NCI-H2196 (cell line): ENCODE data around the gene ADK.

Experiments used
- DNase-seq: peaks from one replicate; lab custom pipeline; 2025; ENCODE audit not compliant: unreplicated experiment; lab: John Stamatoyannopoulos, UW

The ADK gene

DNA sequence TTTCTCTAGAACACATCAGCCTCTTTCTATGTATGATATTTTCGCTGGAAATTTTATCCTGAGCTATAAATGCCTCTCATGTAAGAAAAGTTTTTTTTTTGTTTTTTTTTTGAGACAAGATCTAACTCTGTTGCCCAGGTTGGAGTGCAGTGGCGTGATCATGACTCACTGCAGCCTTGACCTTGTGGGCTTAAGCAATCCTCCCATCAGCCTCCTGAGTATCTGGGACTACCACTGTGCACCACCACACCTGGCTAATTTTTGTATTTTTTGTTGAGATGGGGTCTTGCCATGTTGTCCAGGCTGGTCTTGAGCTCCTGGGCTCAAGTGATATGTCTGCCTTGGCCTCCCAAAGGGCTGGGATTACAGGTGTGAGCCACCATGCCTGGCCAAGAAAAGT, 80.4 kb downstream of the ADK start:
- DNase-seq = no peak

DNA sequence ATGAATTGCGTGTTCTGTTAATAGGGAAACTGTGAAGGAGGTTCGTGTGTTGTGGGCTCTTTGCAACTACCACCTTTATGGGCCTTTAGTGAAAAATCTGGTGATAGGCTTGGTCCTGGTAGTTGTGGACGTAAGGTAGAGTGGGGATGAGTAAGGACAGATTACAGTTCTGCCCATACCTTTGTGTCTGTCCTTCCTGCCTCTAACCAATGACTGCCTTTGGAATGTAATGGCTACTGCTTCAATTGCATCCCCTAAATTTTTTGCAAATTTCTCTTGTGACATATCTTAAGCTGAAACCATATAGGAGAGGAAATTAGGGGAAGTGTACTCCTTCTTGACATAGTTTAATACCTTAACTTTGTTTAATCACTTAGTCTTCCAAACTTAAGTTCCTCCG, 82.3 kb downstream of the ADK start:
- no peak for DNase-seq

DNA sequence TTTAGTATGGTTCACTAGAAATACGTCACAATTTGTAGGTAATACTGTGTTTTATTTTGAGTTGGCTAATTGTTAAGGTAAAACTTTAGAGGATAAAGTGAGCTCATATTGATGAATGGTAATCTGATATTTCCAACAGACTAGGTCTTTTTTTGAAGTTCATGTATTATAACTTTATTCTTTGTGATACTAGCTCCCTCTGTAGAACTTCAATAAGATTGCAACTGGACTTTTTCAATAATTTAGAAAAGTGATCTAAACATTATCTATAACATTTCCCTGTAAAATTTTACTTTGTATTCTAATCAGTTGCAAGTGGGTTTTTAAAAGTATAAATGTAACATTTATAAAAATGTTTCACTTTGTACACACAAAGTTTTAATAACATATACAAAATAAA, 83.5 kb downstream of the ADK start:
- DNase-seq = no peak

DNA sequence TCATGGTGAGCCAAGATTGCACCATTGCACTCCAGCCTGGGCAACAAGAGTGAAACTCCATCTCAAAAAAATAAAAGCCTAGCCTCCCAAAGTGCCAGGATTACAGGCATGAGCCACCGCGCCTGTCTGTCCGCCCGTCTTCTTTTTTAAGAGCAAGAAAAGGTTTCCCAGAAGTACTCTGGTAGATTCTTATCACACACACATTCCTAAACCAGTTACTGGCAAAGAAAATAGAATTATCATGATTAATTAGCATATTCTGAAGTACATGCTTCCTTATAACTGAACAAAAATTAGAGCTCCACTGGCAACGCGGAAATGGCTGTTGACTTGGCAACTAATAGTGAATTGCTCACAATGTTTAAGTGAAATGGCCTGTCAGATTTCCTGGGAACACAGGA, 87.0 kb downstream of the ADK start:
- DNase-seq = no peak

DNA sequence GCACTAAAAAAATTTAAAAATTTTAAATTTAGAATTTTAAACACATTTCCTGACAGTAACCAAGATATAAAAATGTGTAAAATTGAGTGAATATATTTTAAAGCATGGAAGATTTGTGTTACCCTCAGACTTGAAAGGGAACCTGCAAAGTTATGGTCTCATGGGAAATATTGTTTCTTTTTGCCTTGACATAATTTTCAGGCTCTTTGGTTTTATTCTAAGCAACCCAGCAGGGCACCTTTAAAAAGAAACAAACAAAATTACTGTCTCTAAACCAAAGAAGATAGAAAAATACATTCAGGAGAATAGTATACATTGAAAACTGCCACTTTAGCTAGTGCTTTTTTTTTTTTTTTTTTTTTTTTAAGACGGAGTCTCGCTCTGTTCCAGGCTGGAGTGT, 87.5 kb downstream of the ADK start:
- no peak for DNase-seq

DNA sequence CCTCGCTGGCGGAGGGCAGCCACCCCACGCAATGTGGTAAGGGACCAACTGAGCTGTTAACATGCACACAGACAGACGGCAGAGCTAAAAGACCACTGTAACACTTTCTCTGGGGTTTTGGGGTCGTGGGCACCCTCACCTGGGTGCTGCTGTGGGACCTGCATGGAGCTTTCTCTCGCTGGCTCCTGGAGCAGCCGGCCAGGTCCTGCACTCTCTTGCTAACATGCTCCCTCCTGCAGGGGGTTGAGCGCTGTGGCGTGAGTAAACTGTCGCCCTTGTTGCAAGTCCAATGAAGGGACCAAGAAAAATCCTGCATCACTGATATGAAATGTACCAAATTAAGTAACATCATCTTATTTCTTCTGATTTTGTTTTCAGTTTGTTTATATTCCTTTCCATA, 92.0 kb downstream of the ADK start:
- no peak for DNase-seq

DNA sequence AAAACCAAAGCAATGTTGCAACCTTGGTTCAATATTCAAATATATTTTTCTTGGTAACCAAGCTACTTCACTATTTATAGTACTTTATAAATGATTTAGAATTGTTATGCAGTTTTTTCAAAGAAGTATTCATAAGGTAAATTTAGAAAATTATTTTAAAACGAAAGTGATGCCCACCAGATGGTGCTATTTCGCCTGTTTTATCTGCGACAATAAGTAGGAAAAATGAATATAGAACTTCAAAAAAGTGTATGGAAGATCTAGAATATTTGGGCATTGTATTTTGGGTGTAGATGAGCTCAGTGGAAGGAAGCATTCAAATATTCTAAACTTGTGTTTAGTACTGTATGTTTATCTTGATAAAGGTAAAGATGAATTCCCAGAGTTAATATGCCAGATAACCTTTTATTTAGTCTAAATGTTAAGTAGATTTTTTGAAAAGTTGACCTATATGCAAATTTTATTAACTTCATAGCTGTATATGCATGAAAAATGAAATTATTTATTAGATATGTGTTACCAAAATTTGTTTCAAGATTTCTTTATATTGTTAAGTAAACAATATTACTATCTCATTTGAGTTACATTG, 93.2 kb downstream of the ADK start:
- DNase-seq = peak; percentile 65

DNA sequence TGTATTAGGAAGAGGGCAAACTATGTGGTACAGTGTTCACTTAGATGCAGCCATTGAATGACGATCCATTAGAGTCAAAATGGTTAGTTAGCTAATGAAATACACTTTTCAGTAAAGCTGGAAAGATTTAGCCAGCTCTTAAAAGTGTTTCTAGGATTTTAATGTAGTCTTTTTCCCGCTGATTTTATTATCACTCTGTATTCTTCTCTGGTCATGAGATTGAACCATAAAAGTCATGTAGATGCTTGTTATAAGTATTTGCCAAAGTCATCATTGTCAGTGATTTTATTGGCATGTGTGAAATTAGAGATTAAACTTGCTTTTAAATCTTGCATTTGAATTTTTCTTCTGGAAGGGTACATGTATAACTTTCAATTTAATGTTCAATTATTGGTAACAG, 93.8 kb downstream of the ADK start:
- DNase-seq = no peak

DNA sequence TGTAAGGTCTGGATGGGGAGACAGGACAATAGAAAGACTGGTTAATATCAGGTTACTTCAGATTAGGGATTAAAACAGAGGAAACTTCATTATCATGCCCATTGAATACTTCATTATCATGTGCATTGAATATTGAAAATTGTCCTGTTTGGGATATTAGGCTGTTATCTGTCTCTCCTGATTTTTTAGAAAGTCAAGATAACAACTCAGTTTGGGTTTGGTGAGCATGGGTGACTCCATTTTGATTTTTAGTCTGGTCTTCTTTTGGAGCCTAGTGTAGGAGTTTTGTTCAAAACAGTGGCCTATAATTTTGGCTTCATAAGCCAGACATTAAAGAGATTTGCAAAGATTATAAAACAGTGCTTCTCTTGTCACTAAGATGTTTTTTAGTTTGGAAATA, 95.5 kb downstream of the ADK start:
- no peak for DNase-seq

DNA sequence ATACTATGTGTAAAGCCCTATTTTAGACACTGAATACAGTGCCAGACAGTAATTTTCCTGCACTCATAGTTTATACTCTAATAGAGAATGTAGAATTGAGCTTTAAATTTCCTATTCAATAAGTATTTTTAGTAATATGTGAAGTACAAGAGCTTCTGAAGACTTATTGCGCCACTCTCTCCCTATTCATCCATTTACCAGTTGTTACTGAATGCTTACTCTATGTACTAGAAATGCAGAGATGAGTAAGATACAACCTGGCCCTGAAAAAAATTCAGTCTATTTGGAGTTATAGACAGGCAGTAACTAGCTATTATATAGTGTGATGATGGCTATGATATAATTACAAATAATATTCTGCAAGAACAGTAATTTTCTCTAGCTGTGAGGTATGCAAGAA, 98.8 kb downstream of the ADK start:
- no peak for DNase-seq

DNA sequence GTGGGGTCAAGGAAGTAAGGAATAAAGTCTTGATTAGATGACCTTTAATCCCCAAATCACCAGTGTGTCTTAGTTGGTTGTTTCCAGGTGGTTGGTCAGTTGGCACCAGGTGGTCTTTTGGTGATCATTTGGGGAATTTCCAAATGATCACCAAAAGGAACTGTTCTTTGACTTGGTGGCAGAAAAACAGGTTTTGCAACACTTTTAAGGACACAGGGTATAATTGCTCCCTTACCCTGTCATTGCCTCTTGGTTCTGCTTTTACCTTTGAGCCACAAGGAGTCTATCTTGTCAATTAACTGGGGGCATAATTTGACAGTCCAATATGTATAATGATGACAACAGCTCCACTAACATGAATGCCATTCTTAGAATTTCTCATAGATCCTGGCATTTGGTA, 104.2 kb downstream of the ADK start:
- DNase-seq = peak; percentile 15

DNA sequence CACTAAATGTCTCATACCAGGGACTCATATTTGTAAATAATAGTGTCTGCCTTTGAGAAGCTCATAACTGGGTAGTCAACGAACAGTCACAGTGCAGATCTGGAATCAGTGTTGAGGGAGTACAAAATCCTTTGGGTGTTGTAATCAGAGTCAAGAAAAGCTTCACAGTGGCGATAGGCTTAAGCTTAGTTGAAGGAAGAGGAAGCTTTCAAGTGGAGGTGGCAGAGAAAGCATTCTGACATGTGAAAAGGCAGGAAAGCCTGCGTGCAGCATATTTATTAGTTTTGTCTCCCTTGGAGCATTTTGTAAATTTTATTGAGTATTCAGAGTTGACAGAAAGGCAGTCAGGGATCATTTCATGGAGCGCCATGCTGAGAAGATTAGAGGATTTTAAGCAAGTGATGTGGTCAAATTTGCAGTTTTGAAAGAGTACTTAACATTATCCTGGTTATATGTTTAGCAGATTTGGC, 104.9 kb downstream of the ADK start:
- no peak for DNase-seq

DNA sequence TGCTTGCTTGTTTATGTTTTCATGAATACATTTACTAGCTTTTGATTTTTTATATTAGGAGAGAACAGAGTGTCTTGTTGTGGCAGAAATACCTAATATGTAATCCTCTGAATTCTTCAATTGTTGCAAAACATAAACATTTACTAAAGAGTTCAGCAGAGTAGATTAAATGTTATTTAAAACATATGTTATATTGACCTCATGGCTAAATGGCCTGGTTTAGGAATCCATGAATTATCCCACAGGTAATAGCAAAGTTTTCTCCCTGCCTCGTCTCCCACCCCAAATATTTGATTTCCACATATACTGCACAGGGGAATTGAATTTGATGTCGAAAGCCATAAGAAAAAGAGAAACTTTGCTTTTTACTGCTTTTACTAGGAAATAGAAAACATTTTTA, 111.8 kb downstream of the ADK start:
- DNase-seq = no peak

DNA sequence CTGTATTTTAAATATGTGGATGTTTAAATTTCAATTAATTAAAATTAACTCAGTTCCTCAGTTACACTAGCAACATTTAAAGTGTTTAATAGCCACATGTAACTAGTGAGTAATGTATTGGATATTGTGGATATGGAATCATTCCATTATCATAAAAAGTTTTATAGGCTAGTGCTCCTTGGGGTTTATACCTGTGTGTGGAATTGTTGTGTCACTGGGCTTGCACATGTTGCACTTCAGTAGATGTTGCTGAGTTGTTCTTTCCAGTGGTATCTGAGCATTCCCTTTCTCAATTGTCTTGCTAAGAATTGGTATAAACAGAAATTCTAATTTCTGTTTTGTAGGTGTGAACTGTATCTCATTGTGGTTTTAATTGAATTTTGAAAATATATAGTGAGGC, 113.0 kb downstream of the ADK start:
- no peak for DNase-seq

DNA sequence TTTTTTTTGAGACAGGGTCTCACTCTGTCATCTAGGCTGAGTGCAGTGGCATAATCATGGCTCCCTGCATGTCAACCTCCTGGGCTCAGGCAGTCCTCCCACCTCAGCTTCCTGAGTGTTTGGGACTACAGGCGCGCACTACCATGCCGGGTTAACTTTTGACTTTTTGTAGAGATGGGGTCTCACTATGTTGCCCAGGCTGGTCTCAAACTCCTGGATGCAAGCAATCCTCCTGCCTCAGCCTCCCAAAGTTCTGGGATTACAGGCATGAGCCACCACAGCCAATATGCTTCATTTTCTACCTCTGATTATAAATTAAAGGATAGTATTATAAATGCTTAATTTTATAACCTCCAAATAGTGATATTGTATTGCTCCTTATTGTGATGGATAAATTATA, 121.3 kb downstream of the ADK start:
- no peak for DNase-seq

DNA sequence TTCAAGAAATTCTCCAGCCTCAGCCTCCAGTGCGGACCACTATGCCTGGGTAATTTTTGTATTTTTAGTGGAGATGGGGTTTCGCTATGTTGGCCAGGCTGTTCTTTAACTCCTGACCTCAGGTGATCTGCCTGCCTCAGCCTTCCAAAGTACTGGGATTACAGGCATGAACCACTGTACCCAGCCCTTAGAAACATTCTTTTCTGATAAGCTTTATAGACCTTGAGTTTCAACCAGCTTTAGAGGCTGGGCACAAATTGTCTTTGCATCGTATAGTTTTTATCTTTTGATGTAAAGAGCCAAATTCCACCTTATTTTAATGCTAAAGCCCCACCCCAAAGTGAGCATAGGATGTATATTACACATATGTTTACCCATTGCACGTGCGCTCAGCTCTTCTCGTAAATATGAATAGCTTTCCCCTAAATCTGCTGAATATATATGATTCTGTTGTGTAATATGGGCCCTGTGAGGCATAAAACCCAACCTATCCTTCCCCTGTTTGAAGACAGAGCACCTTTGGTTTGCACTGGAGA, 124.8 kb downstream of the ADK start:
- DNase-seq = no peak

DNA sequence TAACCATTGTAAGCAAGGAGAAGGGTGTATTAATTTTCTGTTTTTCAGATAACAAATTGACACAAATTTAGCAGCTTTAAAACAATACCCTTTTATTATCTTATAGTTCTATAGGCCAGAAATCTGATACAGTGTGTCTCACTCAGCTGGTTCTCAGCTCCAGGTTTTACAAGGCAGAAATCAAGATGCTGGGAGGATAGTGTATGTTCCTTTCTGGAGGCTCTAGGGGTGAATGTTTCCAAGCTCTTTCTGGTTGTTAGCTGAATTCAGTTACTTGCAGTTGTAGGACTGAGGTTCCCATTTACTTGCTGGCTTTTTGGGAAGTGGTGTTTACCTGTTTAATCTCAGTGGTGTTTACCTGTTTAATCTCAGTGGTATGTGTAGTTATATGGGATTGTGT, 125.4 kb downstream of the ADK start:
- no peak for DNase-seq

DNA sequence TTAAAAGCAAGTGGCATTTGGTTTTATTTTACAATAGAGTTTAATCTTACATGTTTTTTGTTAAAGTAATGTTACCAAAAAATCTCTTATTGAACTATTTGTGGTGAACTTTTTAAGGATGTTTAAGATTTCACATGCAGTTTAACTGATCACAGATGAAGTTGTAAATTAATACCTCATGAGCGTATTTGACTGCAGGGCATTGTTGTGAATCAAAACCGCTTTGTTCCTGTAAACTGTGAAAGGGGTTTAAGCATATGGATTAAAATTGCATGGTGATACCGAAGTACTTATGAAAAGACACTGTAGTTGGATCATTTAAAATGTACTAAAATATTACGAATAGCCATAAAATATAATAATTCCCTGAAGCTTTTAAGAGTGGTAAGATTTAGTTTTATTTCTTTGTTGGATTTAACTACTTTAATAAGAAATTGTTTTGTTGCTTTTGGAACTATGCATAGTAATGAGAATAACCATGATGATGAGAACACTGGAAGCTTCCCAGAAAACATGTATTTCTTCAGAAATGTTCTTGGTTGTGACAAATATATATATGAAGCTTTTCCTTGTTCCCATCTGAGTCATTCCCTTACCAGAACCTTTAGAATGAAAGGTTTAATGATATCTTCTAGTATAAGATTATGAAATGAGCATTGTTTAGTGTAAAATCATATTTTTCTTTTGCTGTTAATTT, 131.3 kb downstream of the ADK start:
- DNase-seq = no peak

DNA sequence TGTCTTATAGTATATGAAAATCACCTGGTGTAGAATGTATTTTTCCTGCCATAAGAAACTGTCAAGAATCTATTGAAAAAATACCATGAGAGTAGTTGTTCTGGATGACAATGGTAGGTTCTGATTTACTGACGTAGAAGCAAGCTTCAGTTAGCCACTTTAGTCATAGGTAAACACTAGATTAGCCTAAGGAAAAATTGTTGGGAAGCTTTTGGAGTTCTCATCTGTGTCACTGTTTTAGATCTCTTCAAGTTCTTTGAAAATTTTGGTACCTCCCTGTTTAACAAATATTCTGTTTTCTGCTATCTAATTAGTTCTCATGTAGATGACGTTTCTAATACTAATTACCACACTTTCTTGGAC, 131.8 kb downstream of the ADK start:
- no peak for DNase-seq

DNA sequence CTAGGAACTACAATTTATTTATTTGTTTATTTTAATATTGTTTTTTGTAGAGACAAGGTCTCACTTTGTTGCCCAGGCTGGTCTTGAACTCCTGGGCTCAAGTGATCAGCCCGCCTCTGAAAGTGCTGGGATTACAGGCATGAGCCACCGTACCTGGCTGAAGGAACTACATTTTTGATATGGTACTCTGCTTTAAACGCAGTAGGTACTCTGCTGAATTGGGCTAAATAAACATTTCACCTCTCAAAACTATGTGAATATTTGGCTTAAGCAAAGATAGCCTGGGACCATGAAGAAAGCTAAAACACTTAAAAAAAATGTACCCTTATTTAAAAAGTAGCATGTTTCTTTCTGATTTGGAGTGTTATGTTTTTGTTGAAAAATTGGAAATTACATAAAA, 138.2 kb downstream of the ADK start:
- DNase-seq = no peak

DNA sequence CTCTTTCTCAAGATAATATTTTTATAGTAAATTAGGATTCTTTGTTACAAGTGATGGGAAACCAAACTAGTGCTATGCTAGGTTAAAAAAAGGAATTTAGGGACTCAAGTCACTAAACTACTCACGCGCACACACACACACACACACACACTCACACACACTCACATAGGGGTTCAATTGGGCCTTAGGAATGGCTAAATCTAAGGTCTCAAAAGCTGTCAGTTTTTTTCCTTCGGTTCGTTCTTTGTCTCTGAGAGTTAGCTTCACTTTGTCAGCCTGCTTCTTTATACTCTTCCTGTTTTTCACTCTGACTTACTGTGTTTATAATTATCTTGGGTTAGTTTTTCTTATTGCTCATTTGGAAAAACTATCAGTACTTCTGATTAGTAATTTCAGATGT, 138.9 kb downstream of the ADK start:
- DNase-seq = no peak

DNA sequence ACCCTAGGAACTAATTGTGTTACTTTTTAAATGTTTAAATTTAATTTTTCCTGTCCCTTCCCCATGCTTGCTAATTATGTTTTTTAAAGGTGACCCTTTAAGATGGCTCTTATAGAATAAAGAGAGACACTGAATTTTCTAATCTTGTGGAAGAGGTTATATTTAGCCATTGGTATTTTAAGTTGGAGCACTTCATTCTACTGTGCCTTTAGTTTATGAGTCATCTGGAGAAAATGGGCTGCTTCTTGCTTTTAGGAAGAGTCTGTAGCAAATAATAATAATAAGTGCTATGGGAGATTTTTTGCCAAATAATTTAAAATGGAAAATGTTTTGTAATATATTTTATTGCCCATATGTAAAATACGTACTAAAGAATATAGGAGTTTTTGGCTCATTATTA, 139.7 kb downstream of the ADK start:
- DNase-seq = no peak

DNA sequence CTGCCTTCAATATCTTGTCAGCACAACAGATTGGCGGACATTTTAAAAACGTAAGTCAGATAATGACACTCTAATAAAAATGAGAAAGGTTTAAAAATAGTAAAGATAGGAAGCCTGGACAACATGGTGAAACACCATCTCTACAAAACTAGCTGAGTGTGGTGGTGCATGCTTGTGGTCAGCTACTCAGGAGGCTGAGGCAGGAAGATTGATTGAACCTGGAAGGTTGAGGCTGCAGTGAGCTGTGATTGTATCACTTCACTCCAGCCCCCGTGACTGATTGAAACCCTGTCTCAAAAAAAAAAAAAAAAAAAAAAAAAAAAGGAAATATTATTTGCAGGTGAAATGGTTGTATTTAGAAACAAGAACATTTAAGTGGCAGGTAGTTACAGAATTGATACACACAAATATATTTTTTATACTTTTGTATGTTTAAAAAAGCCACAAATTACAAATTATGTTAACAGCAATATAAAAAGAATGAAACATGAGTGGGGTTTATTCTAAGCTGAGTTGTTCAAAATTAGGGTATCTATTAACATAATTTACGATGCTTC, 141.9 kb downstream of the ADK start:
- no peak for DNase-seq
